NB4 (cell line): ENCODE data around the gene KIRREL3.

ENCODE experiments used
- MYC ChIP-seq: IDR thresholded peaks from 2 replicates; pipeline ENCODE4 v1.6.1; 2011; ENCODE audit warnings: low read depth, low read length
- POLR2A ChIP-seq: IDR thresholded peaks from 2 replicates; pipeline ENCODE4 v1.6.1; 2011; ENCODE audit warnings: mild to moderate bottlenecking; ENCODE audit not compliant: insufficient read length; ENCODE audit errors: extremely low read depth
- TF ChIP-seq, protein P1 (sequence below): IDR thresholded peaks from one replicate; pipeline ENCODE4 v1.5.1; 2012; ENCODE audit warnings: low read depth, low read length

DNA sequence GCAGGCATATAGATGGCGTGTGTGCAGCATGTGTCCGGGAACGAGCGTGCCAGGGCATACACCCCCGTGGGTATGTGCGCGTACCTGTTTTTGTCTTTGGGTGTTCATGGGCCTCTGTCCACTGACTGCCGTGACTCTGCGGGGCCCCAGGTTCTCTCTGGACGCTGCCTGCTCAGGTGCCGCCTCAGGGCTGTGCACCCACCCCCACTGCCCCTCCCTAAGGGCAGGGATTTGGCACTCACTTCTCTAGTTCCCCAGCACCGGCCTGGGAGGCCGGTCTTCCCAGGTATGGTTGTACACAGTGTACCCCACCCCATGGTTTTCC is 533.6 kb downstream of the KIRREL3 start:
- no peak for TF ChIP-seq MYC
- TF ChIP-seq, protein P1, sequence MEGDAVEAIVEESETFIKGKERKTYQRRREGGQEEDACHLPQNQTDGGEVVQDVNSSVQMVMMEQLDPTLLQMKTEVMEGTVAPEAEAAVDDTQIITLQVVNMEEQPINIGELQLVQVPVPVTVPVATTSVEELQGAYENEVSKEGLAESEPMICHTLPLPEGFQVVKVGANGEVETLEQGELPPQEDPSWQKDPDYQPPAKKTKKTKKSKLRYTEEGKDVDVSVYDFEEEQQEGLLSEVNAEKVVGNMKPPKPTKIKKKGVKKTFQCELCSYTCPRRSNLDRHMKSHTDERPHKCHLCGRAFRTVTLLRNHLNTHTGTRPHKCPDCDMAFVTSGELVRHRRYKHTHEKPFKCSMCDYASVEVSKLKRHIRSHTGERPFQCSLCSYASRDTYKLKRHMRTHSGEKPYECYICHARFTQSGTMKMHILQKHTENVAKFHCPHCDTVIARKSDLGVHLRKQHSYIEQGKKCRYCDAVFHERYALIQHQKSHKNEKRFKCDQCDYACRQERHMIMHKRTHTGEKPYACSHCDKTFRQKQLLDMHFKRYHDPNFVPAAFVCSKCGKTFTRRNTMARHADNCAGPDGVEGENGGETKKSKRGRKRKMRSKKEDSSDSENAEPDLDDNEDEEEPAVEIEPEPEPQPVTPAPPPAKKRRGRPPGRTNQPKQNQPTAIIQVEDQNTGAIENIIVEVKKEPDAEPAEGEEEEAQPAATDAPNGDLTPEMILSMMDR = no peak
- no peak for TF ChIP-seq POLR2A
